NCI-H1694 treated with DMSO at 0.1 percent for 48 hours (cell line): Measurements from ENCODE around the gene MAD2L1.

Experiments used
- DNase-seq: peaks from one replicate; lab custom pipeline; 2025; lab: John Stamatoyannopoulos, UW

Gene MAD2L1

DNA sequence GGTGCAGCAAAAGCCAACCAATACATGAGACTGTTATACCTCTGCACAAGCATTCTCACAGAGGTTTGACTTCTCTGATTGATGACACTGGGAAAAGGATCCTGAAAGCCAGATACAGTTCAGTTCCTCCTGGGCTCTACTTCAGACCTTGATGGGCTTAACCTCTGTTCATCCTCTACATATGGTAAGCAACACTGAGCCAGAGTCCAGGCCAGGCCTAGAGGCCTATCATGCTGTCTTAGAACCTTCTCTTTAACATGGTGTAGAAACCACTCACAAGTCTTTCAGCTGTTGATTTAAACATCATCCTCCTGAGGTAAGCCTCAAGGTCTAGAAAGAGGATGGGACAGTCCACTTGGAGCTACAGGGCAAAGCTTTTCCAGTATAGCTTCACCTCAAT, 9.2 kb downstream of the MAD2L1 start:
- DNase-seq = no peak

DNA sequence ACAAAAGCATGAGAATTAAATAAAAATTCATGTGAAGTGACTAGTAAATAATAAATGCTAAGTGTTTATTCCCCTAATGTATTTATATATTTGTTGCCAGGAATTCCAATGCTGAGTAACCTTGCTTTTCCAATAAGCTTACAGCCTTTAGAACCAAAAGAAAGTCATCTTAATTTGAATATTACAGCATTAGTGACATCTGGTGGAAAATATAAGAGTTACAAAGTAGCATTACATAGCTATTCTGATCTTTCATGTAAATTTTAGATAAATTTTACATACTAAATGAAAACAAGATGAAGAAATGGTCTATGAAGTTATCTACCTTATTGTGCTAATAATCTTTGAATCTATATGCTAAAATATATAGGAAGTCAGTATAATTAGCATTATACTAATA, 10.4 kb downstream of the MAD2L1 start:
- DNase-seq = no peak

DNA sequence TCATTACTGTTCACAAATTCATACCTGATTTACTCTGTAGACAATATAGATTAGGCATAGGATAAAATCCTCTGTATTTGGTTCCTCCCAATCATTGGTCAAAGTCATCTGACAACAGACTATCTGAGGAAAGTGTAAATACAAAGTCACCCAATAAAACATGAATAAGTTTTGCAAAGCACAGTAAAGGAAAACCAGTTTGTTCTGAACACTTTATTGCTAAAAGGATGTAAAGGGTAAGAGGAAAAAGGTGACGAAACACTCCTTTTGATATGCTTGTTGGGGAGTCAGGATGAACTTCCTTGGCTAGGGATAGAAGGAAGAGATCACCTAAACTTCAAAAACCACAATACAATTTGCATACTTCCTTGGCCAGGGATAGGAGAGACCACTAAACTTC, 10.9 kb downstream of the MAD2L1 start:
- DNase-seq = no peak

DNA sequence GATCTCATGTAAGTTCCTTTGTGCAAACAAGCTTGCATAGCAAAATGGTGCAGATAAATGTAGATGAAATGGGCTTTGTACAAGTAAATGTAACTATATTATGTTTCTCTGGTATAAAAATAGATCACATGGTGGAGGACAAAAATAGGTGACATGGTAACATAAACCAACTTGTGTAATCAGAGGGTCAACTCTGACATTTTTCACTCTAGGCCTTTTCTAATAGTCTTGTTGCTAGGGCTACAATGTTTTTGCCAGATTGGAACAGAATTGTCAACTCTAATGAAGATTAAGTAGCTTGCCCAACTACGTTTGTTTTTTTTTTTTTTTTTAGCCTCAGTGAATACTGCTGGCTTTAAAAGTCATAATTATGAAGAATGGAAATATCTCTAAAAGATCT, 11.5 kb downstream of the MAD2L1 start:
- DNase-seq = no peak

DNA sequence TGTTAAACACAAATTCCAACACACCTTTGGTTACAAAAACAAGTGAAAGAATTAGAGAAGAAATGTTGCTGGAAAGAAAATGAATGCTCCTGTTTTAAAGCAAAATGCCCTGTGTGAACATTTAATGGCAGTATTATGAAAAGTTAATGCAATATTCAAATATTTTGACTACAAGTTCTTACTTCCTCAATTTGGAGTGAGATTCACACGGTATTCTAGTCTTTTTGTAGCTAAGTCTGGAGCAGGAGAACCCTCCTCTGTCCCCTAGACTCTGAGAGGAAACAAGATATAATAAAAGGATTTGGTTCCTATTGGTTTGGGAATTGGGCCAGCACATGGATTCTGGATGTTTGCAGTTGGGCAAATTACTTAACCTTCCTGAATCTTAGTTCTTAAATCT, 12.7 kb downstream of the MAD2L1 start:
- DNase-seq = no peak

DNA sequence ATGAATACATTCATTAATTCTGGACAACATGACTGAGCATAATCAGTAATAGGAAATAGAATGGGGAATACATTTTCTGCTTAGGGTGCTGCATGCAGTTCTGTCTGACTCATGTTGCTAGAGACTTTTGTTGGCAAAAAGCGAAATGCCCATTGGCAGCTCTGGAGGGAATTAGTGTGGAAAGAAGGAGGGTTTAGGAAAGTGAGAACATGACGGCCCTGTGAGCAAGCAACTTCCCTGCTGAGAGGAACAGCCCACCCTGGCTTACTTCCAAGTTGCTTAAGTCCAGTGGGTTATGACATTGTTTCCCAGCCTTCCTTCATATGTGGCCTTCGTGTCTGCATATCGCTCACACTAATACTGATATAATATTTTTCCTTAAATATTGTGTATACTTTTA, 13.8 kb downstream of the MAD2L1 start:
- DNase-seq = no peak

DNA sequence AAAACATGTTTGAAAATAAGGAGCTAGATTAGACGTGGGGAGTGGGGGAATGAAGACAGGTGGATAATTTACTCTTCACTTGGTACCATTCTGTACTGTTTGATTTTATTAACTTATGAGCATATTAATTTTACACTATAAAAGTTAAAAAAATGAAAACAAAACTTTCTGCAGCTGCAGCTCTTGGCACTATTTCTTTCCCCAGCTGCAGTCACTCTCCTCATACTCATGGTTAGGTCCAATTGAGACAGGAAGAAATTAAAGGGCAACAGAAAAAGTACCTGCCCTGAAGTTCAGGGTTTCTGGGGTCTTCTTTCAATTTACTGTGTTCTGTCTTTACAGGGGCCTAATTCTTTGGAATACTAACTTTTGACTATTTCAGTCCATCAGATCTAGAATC, 15.4 kb downstream of the MAD2L1 start:
- DNase-seq = no peak

DNA sequence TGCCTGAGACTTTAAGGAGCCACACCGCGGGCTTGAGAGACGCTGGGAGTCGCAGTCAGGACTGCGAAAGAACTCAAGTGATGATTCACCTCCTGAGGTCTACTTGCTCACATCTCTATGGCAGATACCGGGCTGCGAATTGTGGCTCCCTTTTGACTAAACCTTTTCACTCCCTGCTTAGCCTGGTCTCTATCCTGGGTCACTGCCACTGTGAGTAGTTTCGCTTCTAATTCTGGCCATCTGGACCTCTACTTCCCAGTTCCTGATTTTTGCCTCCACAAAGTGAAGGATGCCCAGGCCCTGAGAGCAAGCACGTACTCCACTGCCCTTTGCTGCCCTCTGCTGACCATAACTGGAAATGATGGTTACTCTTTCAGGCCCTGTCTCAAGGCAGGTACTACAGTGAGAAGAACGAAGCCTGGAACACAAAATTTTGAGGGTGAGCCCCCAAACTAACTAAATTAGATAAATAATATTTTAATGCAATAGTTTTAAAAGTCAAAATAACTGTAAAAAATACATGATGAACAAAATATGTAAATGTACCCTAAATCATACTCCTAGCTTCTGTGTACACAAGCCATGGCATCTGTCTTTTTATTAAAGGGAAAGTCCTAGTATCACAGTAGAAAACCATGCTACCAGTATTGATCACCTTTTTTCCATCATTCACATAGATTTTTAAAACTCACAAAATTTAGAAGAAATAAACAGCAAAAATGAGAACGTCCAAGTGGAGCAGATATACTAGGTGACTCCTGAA, 16.7 kb downstream of the MAD2L1 start:
- DNase-seq = peak; percentile 40

DNA sequence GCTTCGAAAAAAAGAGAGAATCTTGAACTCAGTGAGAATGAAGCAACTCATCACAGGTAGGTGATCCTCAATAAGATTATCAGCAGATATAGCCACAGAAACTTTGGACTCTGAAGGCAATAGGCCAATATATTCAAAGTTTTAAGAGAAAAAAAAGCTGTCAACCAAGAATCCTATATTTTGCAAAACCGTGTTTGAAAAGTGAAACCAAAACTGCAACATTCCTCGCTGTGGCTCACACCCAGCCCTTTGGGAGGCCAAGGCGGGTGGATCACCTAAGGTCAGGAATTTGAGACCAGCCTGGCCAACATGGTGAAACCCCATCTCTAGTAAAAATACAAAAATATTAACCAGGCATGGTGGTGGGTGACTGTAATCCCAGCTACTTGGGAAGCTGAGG, 22.8 kb downstream of the MAD2L1 start:
- DNase-seq = no peak

DNA sequence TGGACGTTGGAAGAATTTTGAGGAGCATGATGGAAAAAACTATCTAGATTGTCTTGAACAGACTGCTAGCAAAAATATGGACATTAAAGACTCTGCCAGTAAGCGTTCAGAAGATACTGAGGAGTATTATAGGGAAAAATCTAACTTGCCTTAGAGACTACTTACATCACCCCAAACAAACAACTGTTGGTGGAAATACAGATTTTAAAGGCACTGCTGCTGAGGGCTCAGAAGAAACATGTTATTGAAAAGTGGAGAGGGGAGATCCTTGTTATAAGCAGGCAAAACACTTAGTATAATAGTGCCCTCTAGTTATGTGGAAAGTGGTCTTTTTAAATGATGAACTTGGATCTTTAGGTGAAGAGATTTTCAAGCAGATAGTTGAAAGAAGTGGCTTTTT, 29.2 kb downstream of the MAD2L1 start:
- DNase-seq = no peak

DNA sequence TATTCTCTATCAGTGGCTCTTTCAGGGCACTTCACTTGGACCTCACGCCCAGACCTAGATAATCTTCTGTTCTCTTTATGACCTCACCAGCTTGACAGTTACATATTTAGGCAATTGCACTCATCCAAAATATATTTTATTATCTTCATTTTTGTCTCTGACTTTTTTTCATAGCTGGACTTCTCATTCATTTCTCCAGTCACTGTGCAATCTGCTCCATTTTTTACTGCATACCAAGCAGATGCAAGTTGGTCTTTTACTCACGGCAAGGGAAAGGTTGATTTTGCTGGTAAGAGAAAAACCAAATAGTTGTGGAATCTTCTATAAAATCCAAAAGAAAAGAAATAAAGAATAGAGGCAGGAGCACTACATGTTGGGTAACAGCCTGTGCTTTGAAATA, 31.7 kb downstream of the MAD2L1 start:
- no peak for DNase-seq

DNA sequence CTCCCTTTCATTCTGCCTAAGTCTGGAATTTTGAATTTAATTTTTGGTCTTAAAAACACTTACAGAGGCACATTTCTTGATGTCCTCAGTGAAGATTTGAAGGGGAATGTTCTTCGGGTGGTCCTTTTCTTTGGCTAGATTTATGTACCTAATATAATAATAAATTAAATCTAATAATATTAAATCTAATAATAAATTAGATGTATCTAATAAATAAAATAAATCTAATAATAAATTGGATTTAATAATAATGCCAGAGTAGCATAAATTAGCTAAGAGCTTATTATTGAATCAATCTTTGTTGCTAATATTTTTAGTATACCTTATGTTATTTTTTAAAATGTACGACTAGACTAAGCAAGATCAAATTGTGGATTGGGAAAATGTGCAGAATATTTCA, 39.8 kb downstream of the MAD2L1 start:
- DNase-seq = no peak

DNA sequence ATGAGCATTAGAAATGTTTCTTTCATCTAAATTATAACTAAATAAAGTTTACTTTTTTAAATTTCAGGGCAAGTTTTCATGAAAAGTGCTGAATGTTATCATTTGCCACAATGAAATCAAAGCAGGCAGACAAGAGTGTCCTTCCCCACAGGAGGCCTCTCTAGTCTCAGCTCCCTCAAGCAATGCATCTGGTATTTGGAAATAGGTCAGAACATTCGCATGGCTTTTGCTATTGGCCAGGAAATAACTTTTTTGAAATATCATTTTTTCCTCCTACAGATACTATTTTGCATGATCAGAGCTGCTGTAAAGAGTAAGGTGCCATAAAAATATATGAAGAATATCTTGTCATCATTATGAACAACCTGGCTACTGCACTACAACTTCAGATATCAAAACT, 41.1 kb downstream of the MAD2L1 start:
- no peak for DNase-seq

DNA sequence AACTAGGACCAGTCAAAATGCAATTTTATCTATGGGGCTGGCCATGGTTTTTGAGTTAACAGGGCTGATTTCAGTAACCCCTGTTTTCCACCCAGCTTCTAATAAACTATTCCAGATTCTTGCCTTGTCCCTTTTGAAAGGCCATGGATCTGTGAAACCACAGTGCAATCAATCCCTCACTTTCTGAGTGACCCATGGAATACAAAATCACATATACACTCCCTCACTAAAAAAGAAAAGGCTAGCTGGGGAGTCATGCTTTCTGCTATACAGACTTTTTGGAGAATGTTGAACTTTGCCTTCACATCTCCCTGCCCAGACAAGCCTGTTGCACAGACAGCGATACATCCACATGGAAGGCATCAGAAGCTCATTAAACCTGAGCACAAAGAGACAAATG, 47.9 kb downstream of the MAD2L1 start:
- no peak for DNase-seq

DNA sequence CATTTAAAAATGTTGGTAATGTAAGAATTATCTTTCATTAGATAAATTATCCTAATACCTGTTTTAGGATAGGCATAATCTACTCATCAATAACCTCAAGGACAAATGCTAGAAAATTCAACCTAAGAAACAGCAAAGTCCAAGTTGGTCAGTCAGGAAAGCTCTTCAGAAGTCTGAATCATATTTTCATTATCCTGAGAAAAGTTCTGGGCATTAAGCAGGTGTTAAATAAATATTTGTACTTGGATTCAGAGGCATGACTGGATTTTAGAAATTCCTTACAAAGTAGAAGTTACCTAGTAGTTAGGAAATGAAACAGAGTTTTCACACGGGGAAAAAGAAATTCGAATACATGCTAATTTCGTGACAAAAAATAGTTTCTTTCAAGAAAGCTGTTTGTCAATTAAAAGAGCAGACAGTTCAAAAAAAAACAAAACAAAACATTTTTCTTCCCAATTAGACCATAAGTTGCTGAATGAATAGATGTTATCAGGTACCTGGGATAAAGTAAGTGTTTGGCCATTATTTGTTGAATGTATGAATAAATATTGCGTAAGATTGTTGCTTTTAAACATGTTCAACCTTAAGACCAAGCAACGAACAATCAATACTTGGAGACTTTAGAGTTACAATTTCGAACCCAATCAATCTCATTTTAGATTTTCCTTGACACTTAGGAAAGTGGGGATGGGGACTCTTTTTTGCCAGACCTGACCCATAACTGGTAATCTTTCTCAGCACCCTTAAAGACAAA, 48.5 kb downstream of the MAD2L1 start:
- no peak for DNase-seq

DNA sequence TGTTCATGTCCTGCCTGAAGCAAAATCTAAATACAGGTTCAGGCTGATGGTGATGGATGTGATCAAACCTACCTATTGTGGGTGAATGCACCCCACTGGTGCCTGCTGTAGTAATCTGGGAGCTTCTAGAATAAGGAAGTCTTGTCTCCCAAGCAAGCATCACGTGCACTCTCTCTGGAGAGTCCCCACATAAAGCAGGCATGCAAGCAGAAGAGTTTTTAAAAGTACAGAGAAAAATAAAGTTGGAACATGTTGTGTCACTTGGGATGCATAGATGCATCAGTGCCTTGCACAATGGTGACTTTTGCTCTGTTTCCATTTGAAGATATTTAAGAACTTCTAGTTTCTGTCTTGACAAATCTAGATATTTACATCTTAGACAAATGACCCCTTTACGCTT, 54.9 kb downstream of the MAD2L1 start:
- no peak for DNase-seq

DNA sequence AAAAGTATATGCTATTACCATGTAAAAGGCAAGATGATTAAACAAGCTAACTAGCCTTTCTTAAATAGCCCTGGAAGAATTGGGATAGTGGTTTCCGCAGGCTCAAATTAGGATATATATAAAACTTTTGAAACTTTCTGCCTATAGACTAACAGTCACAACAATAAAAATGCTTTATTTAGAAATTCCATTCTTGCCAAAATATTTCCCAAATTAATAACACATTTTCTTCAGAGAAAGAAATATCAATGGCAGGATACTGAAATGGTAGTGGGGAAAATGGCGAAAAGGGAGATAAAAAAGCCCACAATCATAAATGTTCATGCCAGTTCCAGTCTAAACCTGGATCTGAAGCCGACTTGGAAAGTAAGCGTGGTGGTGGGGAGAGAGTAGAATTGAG, 56.0 kb downstream of the MAD2L1 start:
- DNase-seq = no peak

DNA sequence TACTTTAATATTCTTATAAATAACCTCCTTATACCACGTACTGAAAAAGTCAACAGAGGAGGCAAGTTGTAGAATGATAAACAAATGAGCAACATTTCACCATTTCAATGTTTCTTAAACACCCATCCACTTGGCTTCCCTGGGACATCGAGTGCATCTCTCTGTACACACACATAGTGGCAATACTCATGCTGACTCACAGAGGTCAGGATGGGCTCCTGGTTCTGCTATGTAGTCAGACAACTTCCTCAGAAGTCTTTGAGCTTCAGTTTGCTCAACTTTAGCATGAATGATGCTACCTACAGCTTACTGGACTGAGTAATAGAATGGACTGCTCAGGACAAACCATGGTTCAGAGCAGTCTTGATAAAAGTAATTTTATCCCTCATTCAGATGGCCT, 56.9 kb downstream of the MAD2L1 start:
- no peak for DNase-seq

DNA sequence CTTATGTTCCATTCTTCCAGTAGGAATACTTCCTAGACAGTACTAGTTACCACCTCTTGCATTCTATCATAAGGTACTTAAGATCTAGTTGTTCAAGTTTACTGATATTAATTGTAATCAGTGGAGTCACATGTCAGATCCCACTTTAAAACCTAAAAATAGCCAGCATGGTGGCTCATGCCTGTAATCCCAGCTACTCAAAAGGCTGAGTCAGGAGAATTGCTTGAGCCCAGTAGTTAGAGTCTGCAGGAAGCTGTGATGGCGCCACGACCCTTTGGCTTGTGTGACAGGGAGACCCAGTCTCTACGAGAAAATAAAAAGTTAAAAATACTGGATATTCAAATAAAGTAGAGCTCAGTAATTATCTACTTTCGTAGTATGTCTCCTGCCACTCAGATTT, 57.7 kb downstream of the MAD2L1 start:
- no peak for DNase-seq

DNA sequence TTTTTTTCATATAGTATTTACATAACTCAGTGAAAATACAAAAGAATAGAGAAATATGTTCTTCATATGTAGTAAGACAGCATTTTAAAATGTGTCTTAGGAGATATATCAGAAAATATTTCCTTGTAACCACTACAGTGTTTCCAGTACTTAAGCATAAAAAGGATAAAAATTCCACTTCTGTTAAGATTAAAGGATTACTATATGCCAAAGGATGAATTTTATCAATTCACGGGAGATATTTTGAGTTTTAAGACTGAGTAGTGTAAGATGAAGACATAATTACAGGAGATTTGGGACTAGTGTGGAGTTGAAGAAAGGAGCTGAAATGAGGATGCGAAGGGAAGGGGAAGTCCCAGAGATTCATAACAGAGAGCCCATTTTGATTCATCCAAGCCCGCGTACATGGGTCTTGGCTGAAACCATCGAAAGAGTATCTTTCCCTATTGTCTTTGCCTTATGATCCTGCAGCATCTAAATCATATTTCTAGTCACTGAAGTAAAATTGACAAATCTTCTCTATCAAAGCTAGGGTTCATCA, 58.7 kb downstream of the MAD2L1 start:
- DNase-seq = no peak

DNA sequence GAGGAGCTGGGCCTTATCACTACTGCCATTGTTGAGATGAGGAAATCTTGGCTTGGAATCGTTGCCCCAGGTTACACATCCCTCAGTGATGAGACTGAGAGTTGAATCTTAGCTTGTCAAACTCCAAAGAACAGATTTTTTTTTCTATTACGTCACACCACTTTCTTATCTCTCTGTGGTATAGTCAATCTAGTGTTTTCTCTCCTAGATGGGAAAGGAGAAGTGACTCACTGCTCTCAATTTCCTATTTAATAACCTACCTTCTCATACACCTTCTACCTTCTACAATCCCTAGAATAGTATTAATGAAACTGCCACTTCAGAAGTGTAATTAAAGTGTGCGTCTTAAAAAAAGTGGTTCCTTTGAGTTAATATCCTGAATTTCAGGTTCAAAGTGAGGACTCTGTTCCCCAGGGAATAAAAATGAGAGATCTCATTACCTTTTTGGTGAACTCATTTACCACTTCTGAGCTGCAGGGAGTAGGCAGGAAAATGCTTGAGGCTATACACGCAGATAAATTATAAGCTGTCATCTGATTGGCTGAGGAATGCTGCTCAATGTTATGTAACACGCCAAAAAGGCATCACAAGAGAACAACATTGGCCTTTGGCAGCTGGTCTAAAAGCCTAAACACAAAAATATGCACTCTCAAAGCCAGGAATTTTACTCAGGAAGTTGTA, 59.3 kb downstream of the MAD2L1 start:
- DNase-seq = no peak
